H1 (cell line): ENCODE results near the gene ZNF175.

Experiments
- CREB1 ChIP-seq: IDR thresholded peaks from 2 replicates; pipeline ENCODE4 v1.6.1; 2012; ENCODE audit warnings: inconsistent platforms
- SP2 ChIP-seq: IDR thresholded peaks from 2 replicates; pipeline ENCODE4 v1.6.1; 2012; ENCODE audit warnings: mild to moderate bottlenecking, low read length, inconsistent platforms

DNA sequence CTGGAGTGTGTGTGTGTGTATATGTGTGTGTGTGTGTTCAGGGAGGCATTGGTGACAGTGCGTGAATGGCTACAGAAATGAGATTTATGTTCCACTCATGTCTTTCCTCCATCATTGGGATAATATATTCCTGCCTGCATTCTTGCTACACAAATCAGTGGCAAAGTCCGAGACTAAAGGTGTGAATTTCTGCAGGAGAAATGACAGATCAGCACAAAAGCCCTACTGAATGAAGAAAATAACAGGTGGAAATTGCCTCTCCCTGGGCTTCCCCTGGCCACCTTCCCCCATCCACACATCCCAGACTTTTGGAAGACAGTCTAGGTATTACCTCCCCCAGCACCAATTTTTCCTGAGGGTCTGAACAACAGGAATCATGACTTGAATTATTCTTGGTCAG, 49.7 kb upstream of the ZNF175 start:
- TF ChIP-seq SP2 (no peak), CREB1 (no peak)
